Brain pericyte (primary cell): ENCODE data around the gene ATOH1.

ENCODE experiments used
- DNase-seq: peaks from one replicate; pipeline ENCODE4 v3.0.0-alpha.2; 2012; ENCODE audit warnings: low read depth, low spot score

Gene ATOH1, protein sequence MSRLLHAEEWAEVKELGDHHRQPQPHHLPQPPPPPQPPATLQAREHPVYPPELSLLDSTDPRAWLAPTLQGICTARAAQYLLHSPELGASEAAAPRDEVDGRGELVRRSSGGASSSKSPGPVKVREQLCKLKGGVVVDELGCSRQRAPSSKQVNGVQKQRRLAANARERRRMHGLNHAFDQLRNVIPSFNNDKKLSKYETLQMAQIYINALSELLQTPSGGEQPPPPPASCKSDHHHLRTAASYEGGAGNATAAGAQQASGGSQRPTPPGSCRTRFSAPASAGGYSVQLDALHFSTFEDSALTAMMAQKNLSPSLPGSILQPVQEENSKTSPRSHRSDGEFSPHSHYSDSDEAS

DNA sequence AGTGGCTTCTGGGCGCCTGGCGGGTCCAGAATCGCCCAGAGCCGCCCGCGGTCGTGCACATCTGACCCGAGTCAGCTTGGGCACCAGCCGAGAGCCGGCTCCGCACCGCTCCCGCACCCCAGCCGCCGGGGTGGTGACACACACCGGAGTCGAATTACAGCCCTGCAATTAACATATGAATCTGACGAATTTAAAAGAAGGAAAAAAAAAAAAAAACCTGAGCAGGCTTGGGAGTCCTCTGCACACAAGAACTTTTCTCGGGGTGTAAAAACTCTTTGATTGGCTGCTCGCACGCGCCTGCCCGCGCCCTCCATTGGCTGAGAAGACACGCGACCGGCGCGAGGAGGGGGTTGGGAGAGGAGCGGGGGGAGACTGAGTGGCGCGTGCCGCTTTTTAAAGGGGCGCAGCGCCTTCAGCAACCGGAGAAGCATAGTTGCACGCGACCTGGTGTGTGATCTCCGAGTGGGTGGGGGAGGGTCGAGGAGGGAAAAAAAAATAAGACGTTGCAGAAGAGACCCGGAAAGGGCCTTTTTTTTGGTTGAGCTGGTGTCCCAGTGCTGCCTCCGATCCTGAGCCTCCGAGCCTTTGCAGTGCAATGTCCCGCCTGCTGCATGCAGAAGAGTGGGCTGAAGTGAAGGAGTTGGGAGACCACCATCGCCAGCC lies at the start of gene ATOH1:
ATOH1 (plus strand) TSS at position 422 of the 663 bp plus-strand sequence; CDS start at position 596, 174 bp downstream.
- no peak for DNase-seq

DNA sequence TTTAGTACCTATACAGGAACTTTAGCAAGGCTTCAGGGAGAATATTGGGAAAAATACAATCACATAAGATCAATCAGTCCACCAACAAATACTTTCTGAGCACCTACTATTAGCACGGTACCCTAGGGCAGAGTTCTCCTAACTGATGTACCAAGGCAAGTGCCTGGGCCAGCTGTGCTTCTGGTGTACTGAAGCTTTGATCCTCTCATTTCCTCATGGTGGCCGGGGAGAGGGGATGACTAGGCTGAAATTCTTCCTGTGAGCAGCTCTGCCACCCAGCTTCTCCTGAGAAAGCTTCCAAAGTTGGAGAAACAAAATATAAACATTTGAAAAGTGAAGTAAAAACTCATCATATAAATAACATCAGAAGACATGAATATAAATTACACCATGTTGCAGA lies 49.3 kb upstream of the ATOH1 start:
- no peak for DNase-seq

DNA sequence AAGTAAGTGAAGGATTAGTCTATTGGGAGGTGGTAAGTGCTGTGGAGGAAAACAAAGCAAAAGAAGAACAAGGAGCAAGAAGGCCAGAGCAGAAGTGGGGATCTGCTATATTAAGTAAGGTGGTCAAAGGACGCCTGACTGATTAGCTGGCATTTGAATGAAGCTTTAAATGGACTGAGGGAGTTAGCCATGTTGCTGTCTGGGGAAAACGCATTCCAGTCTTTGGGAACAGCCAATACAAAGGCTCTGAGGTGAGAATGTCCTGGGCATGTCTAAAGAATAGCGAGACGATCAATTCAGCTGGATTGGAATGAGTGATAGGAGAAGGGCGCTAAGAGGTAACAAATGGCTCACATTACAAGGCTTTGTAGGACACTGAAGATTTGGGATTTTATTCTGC lies 48.5 kb upstream of the ATOH1 start:
- DNase-seq, result no peak

DNA sequence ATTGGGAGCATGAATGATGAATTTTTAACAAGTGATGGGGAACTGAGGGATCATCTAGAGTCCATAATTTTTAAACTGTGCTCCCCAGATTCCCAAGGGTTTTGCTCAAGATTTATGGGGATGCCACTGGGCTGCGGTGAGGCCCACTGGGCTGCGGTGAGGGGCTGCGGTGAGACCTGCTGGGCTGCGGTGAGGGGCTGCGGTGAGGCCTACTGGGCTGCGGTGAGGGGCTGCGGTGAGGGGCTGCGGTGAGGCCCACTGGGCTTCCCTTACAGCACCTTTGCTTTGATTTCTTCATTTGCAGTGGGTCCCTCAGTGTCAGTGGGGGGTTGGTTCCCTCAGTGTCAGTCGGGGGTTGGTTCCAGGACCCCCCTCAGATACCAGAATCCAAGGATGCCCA lies 47.4 kb upstream of the ATOH1 start:
- no peak for DNase-seq

DNA sequence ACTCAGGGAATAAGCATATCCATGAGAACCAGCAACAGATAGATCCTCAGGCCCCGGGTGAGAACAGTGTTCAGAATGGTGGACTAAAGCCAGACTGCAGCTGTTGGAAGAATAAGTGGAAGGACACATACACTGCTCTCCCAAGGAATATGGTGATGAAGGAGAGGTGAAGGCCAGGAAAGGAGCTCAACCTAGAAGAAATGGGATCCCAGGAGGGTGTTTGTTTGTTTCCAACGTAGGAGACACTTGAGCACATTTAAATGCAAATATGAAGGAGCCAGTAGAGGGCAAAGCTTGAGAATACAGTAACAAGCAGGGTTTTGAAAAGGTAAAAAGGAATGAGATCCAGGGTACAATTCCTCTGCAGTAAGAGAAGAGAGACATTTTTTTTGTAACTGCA lies 42.4 kb upstream of the ATOH1 start:
- DNase-seq, result no peak

DNA sequence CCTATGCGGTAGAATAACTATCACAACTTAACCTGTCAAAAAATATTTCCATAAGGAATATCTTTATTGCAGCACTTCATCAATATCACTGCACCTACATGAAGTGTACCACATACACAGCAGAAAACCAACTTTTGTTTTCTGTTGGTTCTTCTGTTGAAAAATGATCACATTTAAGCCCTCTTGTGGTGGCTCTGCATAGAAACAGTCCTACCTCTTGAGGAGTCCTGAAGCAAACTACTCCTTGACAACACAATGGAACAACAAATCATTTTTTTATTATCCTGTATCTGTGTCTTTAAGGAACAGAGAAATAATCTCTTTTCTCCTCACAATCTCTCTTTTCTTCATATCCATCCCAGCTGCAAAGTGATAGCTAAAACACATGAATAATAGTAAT lies 39.8 kb upstream of the ATOH1 start:
- no peak for DNase-seq

DNA sequence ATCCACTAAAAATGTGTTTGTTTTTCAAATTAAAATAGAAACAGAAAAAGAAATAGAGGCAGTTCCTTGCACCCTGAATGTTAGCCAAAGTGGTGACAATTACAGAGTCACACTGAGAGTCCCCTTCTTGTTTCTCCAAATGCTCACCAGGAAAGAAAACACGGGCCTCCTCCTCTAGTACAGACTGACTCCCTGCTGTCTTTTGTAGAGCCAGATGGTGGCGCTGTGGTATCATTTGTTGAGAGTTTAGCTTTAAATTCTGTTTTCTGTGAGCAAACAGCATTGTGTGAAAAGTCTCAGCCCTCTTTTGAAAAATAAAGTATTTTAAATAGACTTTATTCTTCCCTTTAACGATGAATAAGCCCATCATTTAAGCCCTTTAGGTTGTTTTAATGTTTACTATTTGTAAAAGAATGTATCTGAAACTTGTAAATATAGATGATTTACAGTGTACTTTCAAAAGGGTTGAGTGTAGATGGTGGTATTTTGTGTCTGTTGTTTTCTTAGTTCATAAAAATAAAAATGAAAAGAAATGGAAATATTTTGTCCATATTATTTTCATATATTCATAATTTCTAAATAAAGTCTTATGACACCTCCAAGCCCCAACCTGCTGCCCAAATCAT lies 36.9 kb upstream of the ATOH1 start:
- no peak for DNase-seq

DNA sequence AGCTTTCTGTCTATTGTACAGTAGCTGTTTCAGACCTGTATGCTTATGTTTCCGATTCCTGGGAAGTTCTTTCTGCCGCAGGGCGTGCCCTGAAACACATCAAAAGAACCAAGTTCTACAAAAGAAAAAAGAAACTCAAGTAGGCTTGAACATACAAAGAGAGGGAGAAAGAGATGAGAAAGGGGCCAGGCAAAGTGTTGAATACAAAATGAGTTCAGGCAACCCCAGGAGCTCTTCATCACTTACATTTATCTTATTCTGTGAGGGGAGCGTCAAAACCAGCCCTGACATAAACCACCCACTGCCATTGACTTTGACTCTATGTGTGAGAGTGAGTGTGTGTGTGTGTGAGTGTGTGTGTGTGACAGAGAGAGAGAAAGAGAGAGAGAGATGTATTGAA lies 26.5 kb upstream of the ATOH1 start:
- no peak for DNase-seq

DNA sequence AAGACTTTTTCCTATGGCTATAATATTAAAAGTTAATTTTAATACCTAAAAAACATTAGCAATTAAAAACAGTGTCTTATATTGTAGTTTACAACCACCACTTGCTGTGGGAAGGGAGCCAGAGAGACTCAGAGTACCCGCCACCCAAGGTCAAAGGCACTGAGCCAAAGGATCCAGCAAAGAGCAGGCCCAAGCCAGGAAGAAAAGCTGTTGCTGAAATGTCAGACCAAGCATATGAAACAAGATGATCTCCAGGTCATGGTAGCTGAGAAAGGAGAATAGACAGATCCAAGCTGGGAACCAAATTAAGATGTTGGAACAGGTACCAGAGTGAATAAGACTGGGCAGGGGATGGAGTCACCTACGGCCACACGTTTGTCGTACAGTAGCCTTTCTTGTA lies 18.8 kb upstream of the ATOH1 start:
- no peak for DNase-seq

DNA sequence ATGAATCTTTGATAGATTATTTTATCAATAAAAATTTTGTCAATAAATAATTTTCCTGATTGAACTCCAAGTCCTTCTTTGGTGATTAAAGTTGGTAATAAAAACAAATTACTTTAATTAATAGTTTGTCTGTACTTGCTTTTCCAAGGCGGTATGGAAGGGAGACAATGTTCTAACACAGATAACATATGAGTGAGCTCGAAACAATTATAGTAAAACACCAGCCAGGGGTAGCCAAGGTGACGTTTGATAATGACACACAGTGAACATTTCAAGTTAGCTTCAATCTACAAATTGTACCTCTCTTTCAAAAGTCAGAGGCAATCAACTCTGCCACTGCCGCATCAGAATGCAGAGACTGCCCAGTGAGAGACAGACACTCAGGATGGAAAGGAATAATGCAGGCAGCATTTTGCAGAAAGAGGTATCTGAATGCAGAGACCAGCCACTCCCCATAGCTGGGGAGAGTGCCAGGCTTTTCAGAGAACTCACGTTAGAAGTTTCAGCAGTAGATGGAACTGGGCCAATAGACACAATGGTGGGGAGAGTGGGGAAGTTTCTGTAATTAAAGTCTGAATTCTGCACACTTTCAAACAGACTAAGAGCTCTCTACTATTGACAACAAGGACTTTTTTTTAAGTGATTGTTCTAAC lies 18.1 kb upstream of the ATOH1 start:
- no peak for DNase-seq

DNA sequence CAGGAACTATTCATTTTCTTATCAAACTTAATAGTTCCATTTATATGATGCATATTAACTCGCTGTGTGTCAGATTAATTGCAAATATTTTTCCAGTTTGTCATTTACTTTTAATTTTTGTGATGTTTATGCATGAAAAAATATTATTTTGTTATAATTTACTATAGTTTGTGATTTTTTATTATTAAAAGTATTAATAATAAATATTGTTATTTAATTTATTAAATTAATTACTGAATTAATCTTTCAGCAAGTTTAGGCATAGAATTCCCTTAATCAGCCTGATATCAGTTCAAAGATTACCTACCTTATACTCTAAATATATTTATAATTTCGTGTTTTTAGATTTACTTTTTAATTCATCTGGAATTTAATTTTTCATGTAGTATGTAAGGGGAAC lies 15.5 kb upstream of the ATOH1 start:
- no peak for DNase-seq

DNA sequence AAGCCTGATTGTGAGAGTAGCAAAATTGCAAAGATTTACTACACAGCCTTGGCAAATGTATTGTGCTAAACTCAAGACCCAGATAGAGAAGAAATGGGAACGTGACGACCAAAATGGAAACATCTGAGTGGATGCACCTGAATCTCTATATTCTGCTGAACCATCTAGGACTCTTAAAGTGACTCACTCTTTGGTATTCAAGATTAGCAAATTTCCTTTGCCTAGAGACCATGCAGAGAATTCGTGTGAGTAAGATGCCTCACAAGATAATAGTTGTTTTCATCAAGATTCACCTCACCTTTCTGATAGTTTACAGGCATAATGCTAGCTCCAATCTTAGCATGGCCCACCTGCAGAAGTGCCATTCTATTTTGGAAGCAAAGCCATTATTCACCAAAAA lies 14.4 kb upstream of the ATOH1 start:
- DNase-seq, result no peak

DNA sequence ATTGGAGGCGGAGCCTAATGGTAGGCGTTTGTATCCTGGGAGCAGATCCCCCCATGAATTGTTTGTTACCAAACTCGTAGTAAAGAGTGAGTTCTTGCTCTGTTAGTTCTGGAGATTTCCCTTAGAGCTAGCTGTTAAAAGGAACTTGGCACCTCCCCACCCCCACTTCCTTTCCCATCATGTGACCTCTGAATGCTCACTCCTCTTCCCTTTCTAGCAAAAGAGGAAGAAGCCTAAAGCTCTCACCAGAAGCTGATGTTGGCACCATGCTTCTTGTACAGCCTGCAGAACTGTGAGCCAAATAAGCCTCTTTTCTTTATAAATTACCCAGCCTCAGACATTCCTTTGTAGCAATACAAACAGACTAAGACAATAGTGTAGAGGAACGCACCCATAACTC lies 13.8 kb upstream of the ATOH1 start:
- DNase-seq, result no peak

DNA sequence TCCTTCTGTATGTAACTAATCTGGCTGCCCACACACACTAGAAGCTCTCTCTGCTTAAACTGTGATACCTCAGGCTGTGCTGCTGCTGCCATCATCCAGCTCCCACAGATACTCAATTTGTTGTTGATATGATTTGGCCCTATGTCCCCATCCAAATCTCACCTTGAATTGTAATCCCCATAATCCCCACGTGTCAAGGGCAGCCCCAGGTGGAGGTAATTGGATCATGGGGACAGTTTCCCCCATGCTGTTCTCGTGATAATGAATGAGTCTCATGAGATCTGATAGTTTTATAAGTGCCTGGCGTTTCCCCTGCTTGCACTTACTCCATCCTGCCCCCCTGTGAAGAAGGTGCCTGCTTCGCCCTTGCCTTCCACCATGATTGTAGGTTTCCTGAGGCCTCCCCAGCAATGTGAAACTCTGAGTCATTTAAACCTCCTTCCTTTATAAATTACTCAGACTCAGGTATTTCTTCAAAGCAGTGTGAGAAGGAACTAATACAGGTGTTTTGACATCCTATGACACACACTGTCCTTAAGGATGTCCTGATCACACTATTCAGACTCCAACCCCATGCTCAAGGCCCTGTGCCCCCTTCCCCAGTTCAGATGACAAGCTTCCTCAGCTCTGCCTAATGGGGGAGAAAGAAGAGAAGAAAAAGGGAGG lies 2.9 kb upstream of the ATOH1 start:
- no peak for DNase-seq

DNA sequence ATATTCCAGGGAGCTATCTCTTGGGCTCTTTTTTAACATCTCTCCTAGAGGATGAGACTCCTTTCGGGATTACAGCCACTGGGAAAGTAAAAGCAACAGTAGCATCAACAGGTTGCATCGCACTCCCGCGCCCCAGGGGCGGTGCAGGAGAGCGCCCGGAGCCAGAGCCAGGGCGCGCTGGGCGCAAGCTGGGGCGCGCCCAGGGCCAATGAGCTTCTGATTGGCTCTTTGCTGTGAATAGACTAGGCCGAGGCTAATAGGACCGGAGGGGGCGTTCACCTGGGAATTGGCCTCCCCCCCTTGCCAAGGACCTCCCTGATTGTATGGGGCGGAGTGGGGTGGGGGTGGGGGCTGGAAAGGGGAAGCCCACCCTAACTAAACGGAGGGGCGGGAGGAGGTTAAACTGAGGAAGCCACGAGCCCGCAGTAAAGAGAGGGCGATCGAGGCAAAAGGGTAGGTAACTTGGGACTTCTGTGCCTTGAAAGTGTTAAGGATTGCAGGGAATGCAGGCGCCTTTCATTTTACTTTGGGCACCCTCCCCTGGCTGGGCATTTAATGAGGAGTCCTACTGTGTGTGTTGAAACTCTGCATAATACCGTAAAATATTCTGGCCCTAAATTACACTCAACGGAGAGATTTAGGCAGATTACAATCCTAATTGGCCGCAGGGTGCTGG lies 1.1 kb upstream of the ATOH1 start:
- no peak for DNase-seq

DNA sequence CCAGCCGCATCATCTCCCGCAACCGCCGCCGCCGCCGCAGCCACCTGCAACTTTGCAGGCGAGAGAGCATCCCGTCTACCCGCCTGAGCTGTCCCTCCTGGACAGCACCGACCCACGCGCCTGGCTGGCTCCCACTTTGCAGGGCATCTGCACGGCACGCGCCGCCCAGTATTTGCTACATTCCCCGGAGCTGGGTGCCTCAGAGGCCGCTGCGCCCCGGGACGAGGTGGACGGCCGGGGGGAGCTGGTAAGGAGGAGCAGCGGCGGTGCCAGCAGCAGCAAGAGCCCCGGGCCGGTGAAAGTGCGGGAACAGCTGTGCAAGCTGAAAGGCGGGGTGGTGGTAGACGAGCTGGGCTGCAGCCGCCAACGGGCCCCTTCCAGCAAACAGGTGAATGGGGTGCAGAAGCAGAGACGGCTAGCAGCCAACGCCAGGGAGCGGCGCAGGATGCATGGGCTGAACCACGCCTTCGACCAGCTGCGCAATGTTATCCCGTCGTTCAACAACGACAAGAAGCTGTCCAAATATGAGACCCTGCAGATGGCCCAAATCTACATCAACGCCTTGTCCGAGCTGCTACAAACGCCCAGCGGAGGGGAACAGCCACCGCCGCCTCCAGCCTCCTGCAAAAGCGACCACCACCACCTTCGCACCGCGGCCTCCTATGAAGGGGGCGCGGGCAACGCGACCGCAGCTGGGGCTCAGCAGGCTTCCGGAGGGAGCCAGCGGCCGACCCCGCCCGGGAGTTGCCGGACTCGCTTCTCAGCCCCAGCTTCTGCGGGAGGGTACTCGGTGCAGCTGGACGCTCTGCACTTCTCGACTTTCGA lies 654 bp downstream of the ATOH1 start:
- no peak for DNase-seq

DNA sequence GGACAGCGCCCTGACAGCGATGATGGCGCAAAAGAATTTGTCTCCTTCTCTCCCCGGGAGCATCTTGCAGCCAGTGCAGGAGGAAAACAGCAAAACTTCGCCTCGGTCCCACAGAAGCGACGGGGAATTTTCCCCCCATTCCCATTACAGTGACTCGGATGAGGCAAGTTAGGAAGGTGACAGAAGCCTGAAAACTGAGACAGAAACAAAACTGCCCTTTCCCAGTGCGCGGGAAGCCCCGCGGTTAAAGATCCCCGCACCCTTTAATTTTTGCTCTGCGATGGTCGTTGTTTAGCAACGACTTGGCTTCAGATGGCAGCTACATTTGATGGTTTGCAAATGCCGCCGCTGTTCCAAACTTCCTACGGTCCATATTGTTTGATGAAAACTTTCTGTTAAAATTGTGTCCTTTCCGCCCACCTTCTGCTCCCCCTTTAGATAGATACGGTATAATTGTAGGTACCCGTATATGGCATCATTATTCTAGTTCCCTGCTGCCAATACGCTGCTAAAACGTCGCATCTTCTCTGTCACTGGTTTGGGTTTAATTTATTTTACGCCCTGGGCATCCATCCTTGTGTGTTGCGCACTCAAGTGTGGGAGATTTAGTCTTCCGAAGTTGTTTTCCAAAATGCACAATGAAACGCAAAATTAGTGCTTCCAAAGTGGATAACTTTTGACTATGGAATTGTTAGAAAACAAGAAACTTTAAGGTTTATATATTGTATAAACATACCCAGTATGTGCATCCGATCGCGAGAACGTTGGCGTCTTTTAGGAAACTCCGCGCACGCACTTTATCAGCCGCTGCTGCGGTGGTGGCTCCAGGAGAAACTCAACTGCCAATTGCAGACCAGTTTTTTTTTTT lies 1.5 kb downstream of the ATOH1 start:
- no peak for DNase-seq

DNA sequence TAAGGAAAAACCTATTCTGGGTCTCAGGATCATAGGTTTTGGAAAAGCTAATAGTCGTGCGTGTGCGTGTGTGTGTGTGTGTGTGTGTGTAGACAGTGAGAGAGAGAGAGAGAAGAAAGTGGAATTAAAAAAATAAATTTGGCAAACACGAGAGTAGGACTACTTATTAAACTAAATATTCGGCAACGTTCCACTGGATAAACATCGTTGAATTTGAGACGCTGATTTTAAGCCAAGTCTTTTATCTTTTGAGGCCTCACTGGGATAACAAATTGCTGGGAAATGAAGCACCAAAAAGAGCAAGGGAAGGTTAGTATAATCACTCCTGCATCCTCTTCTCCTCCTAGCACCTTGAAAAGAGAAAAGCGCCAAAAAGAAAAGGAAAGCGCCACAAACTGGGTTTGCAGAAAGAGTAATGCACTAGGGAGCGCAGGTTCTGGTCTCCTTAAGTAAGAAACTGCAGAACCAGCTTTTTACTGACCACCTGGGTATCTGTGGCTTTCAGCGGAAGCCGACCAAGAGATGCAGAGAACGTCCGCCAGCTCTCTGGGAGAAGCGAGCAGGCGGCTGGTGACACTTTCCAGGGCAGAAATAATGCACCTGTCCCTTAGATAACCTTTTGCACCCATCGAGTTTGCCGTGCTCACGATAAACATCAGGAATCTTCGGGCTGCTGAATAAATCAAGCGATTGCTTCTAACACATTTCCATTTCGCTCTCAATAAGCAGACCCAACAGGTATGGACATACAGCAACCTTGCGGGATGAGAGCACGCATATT lies 3.4 kb downstream of the ATOH1 start:
- no peak for DNase-seq
